ENCODE measurements around the gene DYSF.

DYSF gene

GRCh38 chr2:71559828-71560637 lies 106.7 kb downstream of the DYSF start:
- Histone ChIP-seq H3F3A (ENCODE audit: insufficient read depth, low read length) (no peaks in the 10 kb centered on the region), H3K27ac (ENCODE audit: low read length) (no peak overlapping the region), H2AFZ (ENCODE audit: low read length) (no peak overlapping the region), H3K79me2 (ENCODE audit: low read length) (no peaks in the 10 kb centered on the region), H3K4me2 (ENCODE audit: low read depth, low read length) (no peak overlapping the region), H3K9me2 (replicated peaks; ENCODE audit: insufficient read depth, low read length) (no peaks in the 10 kb centered on the region), H3K4me3 (ENCODE audit: low read length) (no peak overlapping the region), H3K27me3 (replicated peaks; ENCODE audit: insufficient read depth, low read length) (peaks cover 8% of the 10 kb centered on the region; the same call in 1 of the 2 replicates), H3K9me3 (replicated peaks; ENCODE audit: insufficient read depth, low read length) (no peaks in the 10 kb centered on the region), H3K36me3 (replicated peaks; ENCODE audit: insufficient read depth, low read length) (no peaks in the 10 kb centered on the region), H4K20me1 (ENCODE audit: insufficient read depth, low read length) (no peaks in the 10 kb centered on the region), H3K4me1 (ENCODE audit: low read length) (no peaks in the 10 kb centered on the region), H3K9ac (ENCODE audit: low read length) (no peak overlapping the region)
- no peak for DNase-seq
- TF ChIP-seq CTCF (IDR thresholded peaks at IDR 0.05; ENCODE audit: low read length) (no peak), EZH2 (optimal IDR thresholded peaks at IDR 0.05; ENCODE audit: low read depth, low read length) (no peak), EZH2phosphoT487 (IDR thresholded peaks at IDR 0.05; ENCODE audit: low read length) (no peak)

- Histone ChIP-seq H3K27me3 (replicated peaks; ENCODE audit: insufficient read depth, low read length) (peaks cover 8% of the 10 kb centered on the region; the same call in 1 of the 2 replicates), H3K27ac (ENCODE audit: low read length) (no peak overlapping the region), H3K4me1 (ENCODE audit: low read length) (no peaks in the 10 kb centered on the region), H3K4me3 (ENCODE audit: low read length) (no peak overlapping the region), H3K9ac (ENCODE audit: low read length) (no peak overlapping the region), H4K20me1 (ENCODE audit: insufficient read depth, low read length) (no peaks in the 10 kb centered on the region), H3K9me2 (replicated peaks; ENCODE audit: insufficient read depth, low read length) (no peaks in the 10 kb centered on the region), H2AFZ (ENCODE audit: low read length) (no peak overlapping the region), H3F3A (ENCODE audit: insufficient read depth, low read length) (no peaks in the 10 kb centered on the region), H3K79me2 (ENCODE audit: low read length) (no peaks in the 10 kb centered on the region), H3K4me2 (ENCODE audit: low read depth, low read length) (no peak overlapping the region), H3K9me3 (replicated peaks; ENCODE audit: insufficient read depth, low read length) (no peaks in the 10 kb centered on the region), H3K36me3 (replicated peaks; ENCODE audit: insufficient read depth, low read length) (no peaks in the 10 kb centered on the region)
- TF ChIP-seq EZH2 (optimal IDR thresholded peaks at IDR 0.05; ENCODE audit: low read depth, low read length) (no peak), EZH2phosphoT487 (IDR thresholded peaks at IDR 0.05; ENCODE audit: low read length) (no peak), CTCF (IDR thresholded peaks at IDR 0.05; ENCODE audit: low read length) (no peak)
- DNase-seq: no peak
Measured at GRCh38 chr2:71560638-71561011, 107.3 kb downstream of the DYSF start.

GRCh38 chr2:71561441-71562267 lies 108.3 kb downstream of the DYSF start:
- Histone ChIP-seq H2AFZ (ENCODE audit: low read length) (no peak overlapping the region), H3K9me2 (replicated peaks; ENCODE audit: insufficient read depth, low read length) (no peaks in the 10 kb centered on the region), H3K79me2 (ENCODE audit: low read length) (no peaks in the 10 kb centered on the region), H3K27ac (ENCODE audit: low read length) (no peak overlapping the region), H3K9me3 (replicated peaks; ENCODE audit: insufficient read depth, low read length) (no peaks in the 10 kb centered on the region), H4K20me1 (ENCODE audit: insufficient read depth, low read length) (no peaks in the 10 kb centered on the region), H3K9ac (ENCODE audit: low read length) (no peak overlapping the region), H3K4me3 (ENCODE audit: low read length) (no peak overlapping the region), H3F3A (ENCODE audit: insufficient read depth, low read length) (no peaks in the 10 kb centered on the region), H3K27me3 (replicated peaks; ENCODE audit: insufficient read depth, low read length) (peaks cover 8% of the 10 kb centered on the region; the same call in 1 of the 2 replicates), H3K4me2 (ENCODE audit: low read depth, low read length) (no peak overlapping the region), H3K36me3 (replicated peaks; ENCODE audit: insufficient read depth, low read length) (no peaks in the 10 kb centered on the region), H3K4me1 (ENCODE audit: low read length) (no peaks in the 10 kb centered on the region)
- TF ChIP-seq EZH2phosphoT487 (IDR thresholded peaks at IDR 0.05; ENCODE audit: low read length) (no peak), CTCF (IDR thresholded peaks at IDR 0.05; ENCODE audit: low read length) (no peak), EZH2 (optimal IDR thresholded peaks at IDR 0.05; ENCODE audit: low read depth, low read length) (no peak)
- no peak for DNase-seq
